Mucosa of rectum (tissue), 2 donors: ENCODE data around the gene ADCY2.

Experiments
- H3K27ac ChIP-seq, 2 donors: one replicate each; pipeline ENCODE4 v1.7.0; 2013; ENCODE audit warnings: inconsistent platforms in 2 of 2, low read depth in 2 of 2, low read length in 2 of 2
- H3K27me3 ChIP-seq, 2 donors: one replicate each; pipeline ENCODE4 v1.7.0; 2013; ENCODE audit warnings: low read length in 2 of 2; ENCODE audit not compliant: control insufficient read depth in 2 of 2, insufficient read depth in 2 of 2
- H3K36me3 ChIP-seq, 2 donors: one replicate each; pipeline ENCODE4 v1.7.0; 2013; ENCODE audit warnings: low read length in 2 of 2; ENCODE audit not compliant: control insufficient read depth in 2 of 2, insufficient read depth in 2 of 2
- H3K4me1 ChIP-seq, 2 donors: one replicate each; pipeline ENCODE4 v1.7.0; 2013; ENCODE audit warnings: low read length in 2 of 2, mild to moderate bottlenecking in 1 of 2; ENCODE audit not compliant: control insufficient read depth in 2 of 2, insufficient read depth in 2 of 2
- H3K4me3 ChIP-seq, 2 donors: one replicate each; pipeline ENCODE4 v1.7.0; 2013; ENCODE audit warnings: low read length in 2 of 2
- H3K9ac ChIP-seq, 2 donors: one replicate each; pipeline ENCODE4 v1.7.0; 2013; ENCODE audit warnings: low read length in 2 of 2, low read depth in 1 of 2, mild to moderate bottlenecking in 1 of 2
- H3K9me3 ChIP-seq, 2 donors: one replicate each; pipeline ENCODE4 v1.7.0; 2013; ENCODE audit warnings: low read length in 2 of 2; ENCODE audit not compliant: control insufficient read depth in 2 of 2
- donor health status: healthy.
- donor health status: Normal muscosa, but diverticular disease.

ADCY2 gene

DNA sequence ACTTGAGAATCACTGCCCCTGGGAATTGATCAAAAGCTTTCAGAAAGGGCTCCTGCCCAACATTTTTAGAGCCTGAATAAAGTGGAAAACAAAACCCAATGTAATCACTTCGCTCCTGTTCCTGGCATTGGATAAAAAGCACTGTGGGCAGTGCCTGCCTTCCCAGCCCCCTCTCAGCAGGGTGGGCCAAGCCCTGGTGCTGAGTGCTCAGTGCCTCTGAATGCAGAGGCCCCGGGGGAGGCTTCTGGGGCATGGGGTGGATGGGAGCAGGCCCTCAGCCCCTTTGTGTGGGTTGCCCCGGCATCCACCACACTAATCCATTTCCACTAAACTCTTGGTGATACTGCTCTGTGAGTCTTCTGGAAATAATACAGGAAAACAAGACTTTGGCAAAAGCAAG is 399.4 kb downstream of the ADCY2 start:
- H3K4me1 ChIP-seq, result no peaks in the 10 kb centered on the region
- no peaks in the 10 kb centered on the region for H3K9me3 ChIP-seq
- H3K27me3 ChIP-seq, result no peaks in the 10 kb centered on the region
- H3K9ac ChIP-seq, result no peak overlapping the region
- no peaks in the 10 kb centered on the region for H3K36me3 ChIP-seq
- H3K4me3 ChIP-seq, result no peak overlapping the region
- H3K27ac ChIP-seq, result no peak overlapping the region

DNA sequence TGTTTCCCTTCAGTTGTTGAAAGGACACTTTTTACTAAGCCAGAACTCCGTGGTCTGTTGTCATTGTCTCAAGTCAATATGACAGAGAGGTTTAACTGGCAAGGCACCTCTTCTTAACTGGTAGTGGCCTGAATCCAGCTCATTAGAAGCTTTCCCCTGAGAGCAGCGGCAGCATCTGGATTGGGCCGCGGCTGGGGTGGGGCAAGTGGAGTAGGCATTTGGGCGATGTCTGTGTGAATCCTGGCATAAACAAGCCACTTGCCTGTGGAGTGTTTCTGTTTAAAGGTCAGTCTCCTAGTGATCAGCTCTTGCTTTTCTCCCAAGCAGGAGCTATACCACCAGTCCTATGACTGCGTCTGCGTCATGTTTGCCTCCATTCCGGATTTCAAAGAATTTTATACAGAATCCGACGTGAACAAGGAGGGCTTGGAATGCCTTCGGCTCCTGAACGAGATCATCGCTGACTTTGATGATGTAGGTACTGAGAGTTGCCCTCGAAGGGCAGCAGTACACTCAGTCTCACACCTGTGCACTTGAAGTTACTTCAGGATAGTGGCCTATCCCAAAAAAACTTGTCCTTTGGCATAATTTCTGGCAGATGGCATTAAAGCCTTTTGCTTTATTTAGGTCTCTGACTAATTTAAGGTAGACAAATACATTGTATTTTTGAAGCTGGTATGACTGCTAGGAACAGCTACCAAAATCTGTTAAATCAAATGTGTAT is 406.1 kb downstream of the ADCY2 start:
- Histone ChIP-seq H3K4me3 (no peak overlapping the region), H3K36me3 (no peaks in the 10 kb centered on the region), H3K4me1 (no peaks in the 10 kb centered on the region), H3K27ac (no peak overlapping the region), H3K27me3 (no peaks in the 10 kb centered on the region), H3K9me3 (no peaks in the 10 kb centered on the region), H3K9ac (no peak overlapping the region)

DNA sequence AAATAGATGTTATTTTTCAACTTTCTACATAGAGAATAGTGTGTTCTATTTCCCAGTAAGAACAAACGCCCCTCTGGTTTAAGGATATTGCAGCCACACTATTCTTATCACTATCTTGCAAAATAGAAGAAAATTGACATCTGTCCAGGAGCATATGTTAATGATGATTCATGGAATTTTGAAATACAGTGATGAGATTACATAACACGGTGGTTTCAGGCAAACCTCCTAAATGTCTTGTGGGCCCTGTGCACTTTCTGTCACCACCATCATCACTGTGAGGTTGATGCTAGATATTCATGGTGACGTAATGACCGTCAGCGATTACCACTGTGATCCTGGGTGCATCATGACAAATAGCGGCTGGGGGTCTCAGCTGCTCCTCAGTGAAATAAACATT is 406.9 kb downstream of the ADCY2 start:
- no peak overlapping the region for H3K4me3 ChIP-seq
- H3K36me3 ChIP-seq, result no peaks in the 10 kb centered on the region
- H3K4me1 ChIP-seq, result no peaks in the 10 kb centered on the region
- H3K9me3 ChIP-seq, result no peaks in the 10 kb centered on the region
- H3K27me3 ChIP-seq, result no peaks in the 10 kb centered on the region
- no peak overlapping the region for H3K9ac ChIP-seq
- no peak overlapping the region for H3K27ac ChIP-seq

DNA sequence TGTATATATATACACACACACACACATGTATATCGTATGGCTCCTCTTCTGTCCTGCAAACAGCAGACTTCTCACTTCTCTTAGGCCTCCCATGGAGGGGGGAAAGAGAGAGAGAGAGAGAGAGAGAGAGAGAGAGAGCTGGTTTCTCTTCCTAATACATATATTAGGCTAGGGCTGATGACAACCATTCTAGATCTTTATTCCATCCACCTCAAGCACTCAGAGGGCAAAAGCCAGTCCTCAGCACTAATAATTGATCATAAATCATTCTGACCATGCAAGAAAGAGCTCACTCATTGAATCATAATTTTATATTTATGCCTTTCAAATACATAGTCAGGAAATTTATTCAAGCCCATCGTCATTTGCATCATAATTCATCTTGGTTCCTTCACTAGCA is 408.0 kb downstream of the ADCY2 start:
- Histone ChIP-seq H3K27ac (no peak overlapping the region), H3K36me3 (no peaks in the 10 kb centered on the region), H3K9me3 (no peaks in the 10 kb centered on the region), H3K4me3 (no peak overlapping the region), H3K9ac (no peak overlapping the region), H3K27me3 (no peaks in the 10 kb centered on the region), H3K4me1 (no peaks in the 10 kb centered on the region)

DNA sequence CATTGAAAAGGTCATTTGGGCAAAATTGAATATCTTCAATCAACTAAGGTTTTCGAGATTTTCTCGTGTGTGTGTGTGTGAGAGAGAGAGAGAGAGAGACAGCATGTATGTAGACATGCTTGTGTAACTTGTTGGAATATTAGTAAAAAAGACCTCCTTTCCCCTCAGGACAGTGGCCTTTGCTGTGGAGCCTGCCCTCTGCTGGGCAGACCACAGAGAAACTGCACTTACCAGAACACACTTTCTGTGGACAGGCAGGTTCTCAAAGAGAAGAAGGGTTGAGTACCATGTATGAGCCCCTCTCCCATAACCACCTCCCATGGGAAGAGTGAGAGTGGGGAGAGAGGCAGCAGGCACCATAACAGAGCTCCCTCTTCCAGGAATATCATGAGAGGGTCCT is 409.4 kb downstream of the ADCY2 start:
- H3K9ac ChIP-seq, result no peak overlapping the region
- H3K27ac ChIP-seq, result no peak overlapping the region
- no peaks in the 10 kb centered on the region for H3K4me1 ChIP-seq
- H3K4me3 ChIP-seq, result no peak overlapping the region
- no peaks in the 10 kb centered on the region for H3K27me3 ChIP-seq
- H3K9me3 ChIP-seq, result no peaks in the 10 kb centered on the region
- H3K36me3 ChIP-seq, result no peaks in the 10 kb centered on the region

DNA sequence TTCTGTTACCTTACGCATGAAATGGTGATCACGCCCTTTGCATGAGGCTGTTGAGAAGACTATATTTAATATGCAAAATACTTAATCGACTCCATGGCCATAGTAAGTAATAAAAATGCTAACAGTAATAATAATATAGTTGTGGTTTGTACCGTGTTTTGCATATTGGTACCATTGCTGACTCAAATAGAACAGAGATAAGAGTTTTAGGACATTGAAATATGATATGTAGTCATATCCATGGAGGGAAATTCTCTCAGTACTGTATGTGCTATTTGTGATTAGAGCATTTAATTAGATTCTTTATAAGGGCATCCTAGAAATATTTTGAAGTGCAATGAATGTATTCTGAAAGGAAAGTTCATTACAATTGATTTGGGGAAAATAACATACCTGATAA is 413.1 kb downstream of the ADCY2 start:
- Histone ChIP-seq H3K36me3 (no peaks in the 10 kb centered on the region), H3K27me3 (peaks cover 0 to 5% of the 10 kb centered on the region in 2 donors), H3K4me1 (no peaks in the 10 kb centered on the region), H3K9ac (no peak overlapping the region), H3K9me3 (no peaks in the 10 kb centered on the region), H3K4me3 (no peak overlapping the region), H3K27ac (no peak overlapping the region)

DNA sequence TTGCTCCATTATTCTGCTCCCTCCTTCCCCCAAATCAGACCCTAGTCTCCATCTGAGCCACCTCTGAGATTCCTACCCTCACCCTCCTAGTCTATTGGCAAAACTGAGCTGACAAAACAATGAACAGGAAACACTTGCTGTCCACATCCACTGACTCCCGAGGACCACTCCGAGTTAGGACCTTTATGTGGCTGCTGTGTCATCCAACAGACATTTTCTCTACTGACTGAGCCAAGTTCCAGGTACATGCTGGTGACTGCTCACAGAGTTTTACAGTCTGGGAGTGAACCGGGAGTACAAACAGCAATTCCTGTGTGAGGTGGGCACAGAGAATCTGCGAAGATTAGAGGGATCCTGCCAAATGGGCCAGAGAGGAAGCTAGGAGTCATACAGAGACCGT is 415.8 kb downstream of the ADCY2 start:
- H3K4me3 ChIP-seq, result no peak overlapping the region
- no peaks in the 10 kb centered on the region for H3K9me3 ChIP-seq
- H3K27me3 ChIP-seq, result peaks cover 0 to 5% of the 10 kb centered on the region in 2 donors
- H3K36me3 ChIP-seq, result no peaks in the 10 kb centered on the region
- peaks cover 0 to 2% of the 10 kb centered on the region in 2 donors for H3K4me1 ChIP-seq
- no peak overlapping the region for H3K9ac ChIP-seq
- no peak overlapping the region for H3K27ac ChIP-seq

DNA sequence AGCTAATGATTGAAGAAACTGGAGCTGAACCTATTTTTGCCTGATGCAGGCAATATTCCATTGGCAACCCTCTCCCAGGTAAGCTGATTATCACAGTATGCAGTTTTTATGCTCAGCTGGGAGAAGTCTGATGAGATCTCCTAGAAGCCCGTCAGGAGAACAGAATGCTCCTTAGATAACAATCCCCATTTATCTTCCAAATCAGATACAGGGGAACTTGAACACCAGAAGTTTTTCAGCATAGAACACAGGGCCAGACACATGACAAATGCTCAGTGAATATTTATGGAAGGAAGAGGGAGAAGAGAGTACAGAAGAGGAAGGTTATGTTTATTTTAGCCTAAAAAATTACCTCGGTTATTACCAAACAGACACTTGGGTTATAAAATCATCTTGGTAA is 417.1 kb downstream of the ADCY2 start:
- Histone ChIP-seq H3K4me3 (no peak overlapping the region), H3K27ac (no peak overlapping the region), H3K27me3 (peaks cover 0 to 5% of the 10 kb centered on the region in 2 donors), H3K4me1 (peaks cover 0 to 2% of the 10 kb centered on the region in 2 donors), H3K36me3 (no peaks in the 10 kb centered on the region), H3K9me3 (no peaks in the 10 kb centered on the region), H3K9ac (no peak overlapping the region)

DNA sequence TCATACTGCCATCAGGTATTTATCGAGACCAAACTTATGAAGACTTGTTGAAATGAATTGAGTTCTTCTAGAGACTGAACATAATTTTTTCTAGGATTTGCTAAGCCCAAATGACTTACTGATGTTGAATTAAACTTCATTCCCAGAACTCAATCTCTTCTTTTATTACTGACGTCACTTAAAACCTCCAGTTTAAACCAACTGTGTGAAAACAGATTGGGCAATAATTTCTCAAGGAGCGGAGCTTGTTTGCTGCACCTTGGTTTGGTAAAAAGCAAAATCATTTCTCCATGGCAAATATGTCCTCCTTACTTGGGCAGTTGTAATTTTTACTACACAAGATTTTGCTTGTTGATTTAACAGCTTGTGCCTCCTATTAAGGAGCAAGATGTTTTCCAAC is 417.6 kb downstream of the ADCY2 start:
- Histone ChIP-seq H3K27ac (no peak overlapping the region), H3K4me1 (peaks cover 0 to 2% of the 10 kb centered on the region in 2 donors), H3K36me3 (no peaks in the 10 kb centered on the region), H3K27me3 (peaks cover 0 to 5% of the 10 kb centered on the region in 2 donors), H3K9me3 (no peaks in the 10 kb centered on the region), H3K4me3 (no peak overlapping the region), H3K9ac (no peak overlapping the region)

DNA sequence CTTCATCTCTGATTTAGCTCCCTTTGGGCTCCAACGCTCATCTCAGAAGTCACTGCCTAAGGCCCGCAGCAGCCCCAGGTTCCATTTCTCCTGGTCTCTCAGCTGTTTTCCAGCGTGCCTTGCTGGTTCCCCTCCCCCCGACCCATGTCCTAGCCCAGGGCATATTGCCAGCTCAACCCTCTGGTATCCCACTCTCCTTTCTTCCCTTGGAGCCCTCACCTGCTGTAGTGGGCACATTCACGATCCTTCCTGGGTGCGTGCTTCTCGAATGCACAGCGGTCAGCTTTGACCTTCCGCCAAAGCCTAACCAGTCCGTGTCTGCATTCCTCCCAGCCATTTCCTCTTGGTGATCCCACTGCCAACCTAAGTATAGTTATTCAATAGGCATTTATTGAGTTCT is 418.9 kb downstream of the ADCY2 start:
- no peaks in the 10 kb centered on the region for H3K36me3 ChIP-seq

More for the DNA sequence above, 418.9 kb downstream of the ADCY2 start:
- H3K27ac ChIP-seq, result no peak overlapping the region
- H3K4me1 ChIP-seq, result peaks cover 0 to 2% of the 10 kb centered on the region in 2 donors
- no peak overlapping the region for H3K9ac ChIP-seq
- peaks cover 0 to 5% of the 10 kb centered on the region in 2 donors for H3K27me3 ChIP-seq
- no peaks in the 10 kb centered on the region for H3K9me3 ChIP-seq
- no peak overlapping the region for H3K4me3 ChIP-seq
